ENCODE results near the gene CCDC57. TPM values are rescaled to one million over a fixed set of nuclear protein-coding genes. Genes with fewer than 3 reads are reported as not detected.

Gene CCDC57
- total RNA-seq, 2 experiments from 2014 or later, result 129 to 135 TPM

- Mint-ChIP-seq H3K4me3 (no peak overlapping the region), H3K27me3 (no peaks in the 10 kb centered on the region), H3K4me1 (ENCODE audit: low read depth) (peaks cover 27% of the 10 kb centered on the region), H3K36me3 (ENCODE audit: low read depth) (no peaks in the 10 kb centered on the region), H3K9me3 (no peaks in the 10 kb centered on the region), H3K27ac (no peak overlapping the region)
- H3K36me3 ChIP-seq (ENCODE audit: insufficient read depth, low read length), result no peaks in the 10 kb centered on the region
- H3K4me1 ChIP-seq (ENCODE audit: insufficient read depth, low read length), result peaks cover 36% of the 10 kb centered on the region
- CTCF ChIA-PET, result no interaction called here
- intact Hi-C loops (cut with DNase I, micrococcal nuclease), result no loop called here
- no peak overlapping the region for H3K27ac ChIP-seq (ENCODE audit: low read depth in 1 of 2, low read length in 2 of 2)
- H3K4me3 ChIP-seq (ENCODE audit: low read length), result no peak overlapping the region
- no peak for TF ChIP-seq CTCF (IDR thresholded peaks at IDR 0.05)
- DNase-seq (no peak), ATAC-seq (ENCODE audit: poor library complexity) (no peak)
- peaks cover 0 to 4% of the 10 kb centered on the region in 2 experiments for H3K9me3 ChIP-seq (ENCODE audit: control insufficient read depth in 1 of 2, insufficient read depth in 1 of 2, low read length in 2 of 2)
- POLR2A ChIA-PET, result no interaction called here
- H3K27me3 ChIP-seq (ENCODE audit: control insufficient read depth in 1 of 2, insufficient read depth in 2 of 2, low read length in 2 of 2), result no peaks in the 10 kb centered on the region
Measured at GRCh38 chr17:82218349-82219075, 5.9 kb upstream of the CCDC57 start.

GRCh38 chr17:82217530-82218204, 5.0 kb upstream of the CCDC57 start:
- CTCF ChIA-PET, result no interaction called here
- H3K36me3 Mint-ChIP-seq (ENCODE audit: low read depth), result no peaks in the 10 kb centered on the region
- ATAC-seq (ENCODE audit: poor library complexity) (no peak), DNase-seq (peak in 2 of 14 experiments; percentile 63 to 72)
- H3K27me3 ChIP-seq (ENCODE audit: control insufficient read depth in 1 of 2, insufficient read depth in 2 of 2, low read length in 2 of 2), result no peaks in the 10 kb centered on the region
- H3K4me3 ChIP-seq (ENCODE audit: low read length), result no peak overlapping the region
- peaks cover 0 to 4% of the 10 kb centered on the region in 2 experiments for H3K9me3 ChIP-seq (ENCODE audit: control insufficient read depth in 1 of 2, insufficient read depth in 1 of 2, low read length in 2 of 2)
- no peak for TF ChIP-seq CTCF (IDR thresholded peaks at IDR 0.05)
- intact Hi-C loops (cut with DNase I, micrococcal nuclease), result loop anchor here in 1 of 2 experiments (2.0 kb wide), 1 partner anchor 17 kb away; no protein-coding TSS in a partner anchor
- H3K4me1 ChIP-seq (ENCODE audit: insufficient read depth, low read length), result peaks cover 40% of the 10 kb centered on the region
- H3K27me3 Mint-ChIP-seq, result no peaks in the 10 kb centered on the region
- POLR2A ChIA-PET, result no interaction called here
- H3K27ac Mint-ChIP-seq, result no peak overlapping the region
- no peaks in the 10 kb centered on the region for H3K36me3 ChIP-seq (ENCODE audit: insufficient read depth, low read length)
- no peak overlapping the region for H3K4me3 Mint-ChIP-seq
- no peak overlapping the region for H3K27ac ChIP-seq (ENCODE audit: low read depth in 1 of 2, low read length in 2 of 2)
- H3K4me1 Mint-ChIP-seq (ENCODE audit: low read depth), result peaks cover 28% of the 10 kb centered on the region
- H3K9me3 Mint-ChIP-seq, result no peaks in the 10 kb centered on the region

GRCh38 chr17:82217120-82217529, 4.5 kb upstream of the CCDC57 start:
- peaks cover 0 to 4% of the 10 kb centered on the region in 2 experiments for H3K9me3 ChIP-seq (ENCODE audit: control insufficient read depth in 1 of 2, insufficient read depth in 1 of 2, low read length in 2 of 2)
- peak overlapping the region in 1 of 2 donors; percentile 22 for H3K27ac ChIP-seq (ENCODE audit: low read depth in 1 of 2, low read length in 2 of 2)
- Mint-ChIP-seq H3K36me3 (ENCODE audit: low read depth) (no peaks in the 10 kb centered on the region), H3K4me3 (no peak overlapping the region), H3K27me3 (no peaks in the 10 kb centered on the region), H3K27ac (peak overlapping the region; percentile 88), H3K9me3 (no peaks in the 10 kb centered on the region), H3K4me1 (ENCODE audit: low read depth) (peaks cover 28% of the 10 kb centered on the region)
- ChIA-PET POLR2A (no interaction called here), CTCF (no interaction called here)
- intact Hi-C loops (cut with DNase I, micrococcal nuclease), result loop anchor here in 1 of 2 experiments (2.0 kb wide), 1 partner anchor 16 kb away; no protein-coding TSS in a partner anchor
- H3K36me3 ChIP-seq (ENCODE audit: insufficient read depth, low read length), result no peaks in the 10 kb centered on the region
- ATAC-seq (ENCODE audit: poor library complexity), result no peak
- no peaks in the 10 kb centered on the region for H3K27me3 ChIP-seq (ENCODE audit: control insufficient read depth in 1 of 2, insufficient read depth in 2 of 2, low read length in 2 of 2)
- peaks cover 41% of the 10 kb centered on the region for H3K4me1 ChIP-seq (ENCODE audit: insufficient read depth, low read length)
- no peak for TF ChIP-seq CTCF (IDR thresholded peaks at IDR 0.05)
- no peak overlapping the region for H3K4me3 ChIP-seq (ENCODE audit: low read length)
- no peak for DNase-seq

Measured in CD4-positive, alpha-beta T cell (primary cell).